H1 (cell line): ENCODE results near the gene GAB2. TPM values are rescaled to one million over a fixed set of nuclear protein-coding genes. Genes with fewer than 3 reads are reported as not detected.

Experiments
- CTCF ChIA-PET: fragments of 300-600 bp; sonication (Branson Sonifier 250); formaldehyde crosslinking; loops from one replicate; lab custom pipeline; 2021; ENCODE audit not compliant: partially characterized antibody; lab: Charles Lee
- POLR2A ChIA-PET: fragments of 300-600 bp; sonication (Branson Sonifier 250); formaldehyde crosslinking; loops from one replicate; lab custom pipeline; 2021; ENCODE audit warnings: inconsistent platforms; ENCODE audit not compliant: partially characterized antibody; lab: Charles Lee
- DNase-seq, 2 experiments: peaks; one replicate each; pipeline versions ENCODE4 v3.0.0 to v3.0.0-alpha.2; 2010 to 2022; ENCODE audit warnings: low spot score in 2 of 2, low read depth in 1 of 2, mixed read lengths in 1 of 2
- FAIRE-seq: peaks from 2 replicates; lab custom pipeline; 2011; peaks lifted over from hg19 to GRCh38; lab: Jason Lieb, UNC
- H2AFZ ChIP-seq: 2 replicates; pipeline ENCODE4 v1.8.1; 2012; ENCODE audit warnings: low read length, inconsistent platforms
- H2AK5ac ChIP-seq: 2 replicates; pipeline ENCODE4 v1.6.1; 2013; ENCODE audit warnings: low read depth, low read length
- H2BK120ac ChIP-seq: replicated peaks from 2 replicates; pipeline ENCODE3; 2013; ENCODE audit warnings: low read depth, low read length, inconsistent platforms
- H2BK12ac ChIP-seq: 2 replicates; pipeline ENCODE4 v1.6.1; 2013; ENCODE audit warnings: low read depth, low read length
- H2BK15ac ChIP-seq: 2 replicates; pipeline ENCODE4 v1.6.1; 2013; ENCODE audit warnings: low read length
- H2BK20ac ChIP-seq: 2 replicates; pipeline ENCODE4 v1.6.1; 2013; ENCODE audit warnings: low read length
- H2BK5ac ChIP-seq: 2 replicates; pipeline ENCODE4 v1.6.1; 2013; ENCODE audit warnings: low read depth, low read length
- H3K14ac ChIP-seq: 2 replicates; pipeline ENCODE4 v1.6.1; 2013; ENCODE audit warnings: inconsistent platforms; ENCODE audit not compliant: insufficient read length
- H3K18ac ChIP-seq: 2 replicates; pipeline ENCODE4 v1.6.1; 2013; ENCODE audit warnings: low read length; ENCODE audit errors: extremely low read depth
- H3K23ac ChIP-seq: 2 replicates; pipeline ENCODE4 v1.6.1; 2013; ENCODE audit warnings: inconsistent platforms; ENCODE audit not compliant: insufficient read length
- H3K23me2 ChIP-seq: 2 replicates; pipeline ENCODE4 v1.6.1; 2013; ENCODE audit warnings: low read depth, low read length
- H3K27ac ChIP-seq: 2 replicates; pipeline ENCODE4 v1.6.1; 2011; ENCODE audit warnings: low read depth, low read length, inconsistent platforms
- H3K27me3 ChIP-seq, 4 experiments: replicated peaks in 1 of 4; 1 replicate in 1 of 4; 2 replicates in 3 of 4; pipeline versions ENCODE4 v1.6.1 to v1.8.1; 2011 to 2013; ENCODE audit warnings: low read length in 3 of 4, mild to moderate bottlenecking in 3 of 4, inconsistent platforms in 2 of 4, mixed read lengths in 2 of 4, moderate library complexity in 1 of 4; ENCODE audit not compliant: control insufficient read depth in 3 of 4, insufficient read depth in 3 of 4; ENCODE audit errors: extremely low read depth in 1 of 4
- H3K36me3 ChIP-seq, 4 experiments: 2 replicates each; pipeline versions ENCODE4 v1.6.1 to v1.8.1; 2011 to 2013; ENCODE audit warnings: mild to moderate bottlenecking in 4 of 4, low read length in 3 of 4, moderate library complexity in 2 of 4, control low read depth in 1 of 4, inconsistent platforms in 1 of 4; ENCODE audit not compliant: insufficient read depth in 4 of 4, control insufficient read depth in 2 of 4
- H3K4ac ChIP-seq: replicated peaks from 2 replicates; pipeline ENCODE3; 2013; ENCODE audit warnings: low read length, low read depth, mixed read lengths, inconsistent platforms; ENCODE audit not compliant: insufficient read length
- H3K4me1 ChIP-seq, 4 experiments: replicated peaks in 1 of 4; 1 replicate in 1 of 4; 2 replicates in 3 of 4; pipeline versions ENCODE4 v1.6.1 to v1.8.1; 2011 to 2013; ENCODE audit warnings: low read length in 3 of 4, inconsistent platforms in 2 of 4, mixed read lengths in 1 of 4; ENCODE audit not compliant: insufficient read depth in 4 of 4, control insufficient read depth in 3 of 4
- H3K4me2 ChIP-seq, 2 experiments: 2 replicates each; pipeline versions ENCODE4 v1.6.1 to v1.8.1; 2011 to 2013; ENCODE audit warnings: low read depth in 2 of 2, low read length in 2 of 2, control low read depth in 1 of 2, inconsistent platforms in 1 of 2, mild to moderate bottlenecking in 1 of 2; ENCODE audit not compliant: insufficient read depth in 1 of 2
- H3K4me3 ChIP-seq, 4 experiments: fragments of 200-600, 300-600 bp in 1 of 4; sonication (generic), shearing (Covaris generic), sonication (Bioruptor Twin) in 1 of 4; 2 replicates each; pipeline versions ENCODE4 v1.5.1 to v1.8.1; 2011 to 2016; ENCODE audit warnings: low read length in 4 of 4, low read depth in 3 of 4, control low read depth in 2 of 4, inconsistent platforms in 2 of 4, mild to moderate bottlenecking in 2 of 4, mixed read lengths in 1 of 4, moderate library complexity in 1 of 4; ENCODE audit not compliant: insufficient read depth in 2 of 4; ENCODE audit errors: extremely low read depth in 1 of 4
- H3K56ac ChIP-seq: replicated peaks from 2 replicates; pipeline ENCODE3; 2013; ENCODE audit warnings: low read depth, mild to moderate bottlenecking, mixed read lengths, low read length, inconsistent platforms; ENCODE audit not compliant: insufficient read length
- H3K79me1 ChIP-seq: 2 replicates; pipeline ENCODE4 v1.6.1; 2013; ENCODE audit warnings: low read depth, low read length, control low read depth
- H3K79me2 ChIP-seq, 2 experiments: 2 replicates each; pipeline versions ENCODE4 v1.6.1 to v1.8.1; 2012 to 2013; ENCODE audit warnings: low read length in 2 of 2, mild to moderate bottlenecking in 2 of 2, inconsistent platforms in 1 of 2; ENCODE audit not compliant: insufficient read depth in 2 of 2, control insufficient read depth in 1 of 2
- H3K9ac ChIP-seq, 4 experiments: replicated peaks in 1 of 4; 1 replicate in 1 of 4; 2 replicates in 3 of 4; pipeline versions ENCODE4 v1.6.1 to v1.8.1; 2011 to 2013; ENCODE audit warnings: low read depth in 3 of 4, low read length in 3 of 4, control low read depth in 2 of 4, mild to moderate bottlenecking in 2 of 4, moderate library complexity in 2 of 4, inconsistent platforms in 1 of 4; ENCODE audit errors: extremely low read depth in 1 of 4
- H3K9me3 ChIP-seq, 2 experiments: 2 replicates each; pipeline versions ENCODE4 v1.6.1 to v1.8.1; 2012 to 2013; ENCODE audit warnings: mild to moderate bottlenecking in 2 of 2, moderate library complexity in 2 of 2, control low read depth in 1 of 2, inconsistent platforms in 1 of 2, low read depth in 1 of 2, low read length in 1 of 2, mixed read lengths in 1 of 2; ENCODE audit not compliant: insufficient read depth in 2 of 2
- H4K20me1 ChIP-seq, 2 experiments: replicated peaks in 1 of 2; 2 replicates each; pipeline versions ENCODE3 to v1.8.1; 2011 to 2013; ENCODE audit warnings: inconsistent platforms in 2 of 2, low read length in 2 of 2, mild to moderate bottlenecking in 1 of 2; ENCODE audit not compliant: insufficient read depth in 2 of 2, control insufficient read depth in 1 of 2
- H4K5ac ChIP-seq: 2 replicates; pipeline ENCODE4 v1.6.1; 2013; ENCODE audit warnings: low read length, low read depth, mixed read lengths, inconsistent platforms; ENCODE audit not compliant: insufficient read length
- H4K8ac ChIP-seq: 2 replicates; pipeline ENCODE4 v1.8.0; 2013; ENCODE audit warnings: mild to moderate bottlenecking, moderate library complexity, low read length, inconsistent platforms; ENCODE audit not compliant: insufficient read depth; ENCODE audit errors: extremely low read depth
- H4K91ac ChIP-seq: replicated peaks from 2 replicates; pipeline ENCODE3; 2013; ENCODE audit warnings: low read length, mixed read lengths, inconsistent platforms; ENCODE audit not compliant: insufficient read length
- CBX8 ChIP-seq: fragments of 300-800, 300-1000 bp; sonication (generic); IDR thresholded peaks from 2 replicates; pipeline ENCODE4 v1.7.1; 2016; ENCODE audit warnings: low read depth, low read length, borderline replicate concordance
- CHD1 ChIP-seq: IDR thresholded peaks from 2 replicates; pipeline ENCODE4 v1.6.1; 2012; ENCODE audit warnings: low read depth, low read length, improper control_type of control experiment
- JUND ChIP-seq: IDR thresholded peaks from 2 replicates; pipeline ENCODE4 v1.6.1; 2011; ENCODE audit warnings: mild to moderate bottlenecking, improper control_type of control experiment, low read length
- KDM5A ChIP-seq: fragments of 200-600 bp; IDR thresholded peaks from 2 replicates; pipeline ENCODE4 v1.7.1; 2012; ENCODE audit warnings: mild to moderate bottlenecking, low read length, inconsistent platforms, mixed read lengths
- SIX5 ChIP-seq: IDR thresholded peaks from 2 replicates; pipeline ENCODE4 v1.6.1; 2011; ENCODE audit warnings: mild to moderate bottlenecking, low read depth, low read length
- polyA plus RNA-seq, 7 experiments: library from polyadenylated mRNA; depleted of rRNA in 3 of 7; stranded (reverse) in 5 of 7; unstranded in 2 of 7; fragments of >200 nt in 5 of 7; fragments of 200-250 nt in 2 of 7; gene quantifications; 1 replicate in 5 of 7; 2 replicates in 1 of 7; 4 replicates in 1 of 7; pipeline versions ENCODE4 v1.2.1 to v1.2.3, GENCODE V29; 2011 to 2013; ENCODE audit warnings: missing spikeins in 2 of 7, mixed read lengths in 2 of 7
- total RNA-seq: library from RNA; stranded (reverse); fragmentation: NEBNext Ultra II Directional; extraction: Animal tissue kit (Norgen Biotek cat#: 25700); gene quantifications from 2 replicates; pipeline ENCODE4 v1.2.1, GENCODE V29; 2021

Gene GAB2
- total and polyA plus RNA-seq, 2 of the 8 experiments (the other 6 are each of a cell fraction or from before 2014, with no cell fraction given): 6.3 to 14.0 TPM

DNA sequence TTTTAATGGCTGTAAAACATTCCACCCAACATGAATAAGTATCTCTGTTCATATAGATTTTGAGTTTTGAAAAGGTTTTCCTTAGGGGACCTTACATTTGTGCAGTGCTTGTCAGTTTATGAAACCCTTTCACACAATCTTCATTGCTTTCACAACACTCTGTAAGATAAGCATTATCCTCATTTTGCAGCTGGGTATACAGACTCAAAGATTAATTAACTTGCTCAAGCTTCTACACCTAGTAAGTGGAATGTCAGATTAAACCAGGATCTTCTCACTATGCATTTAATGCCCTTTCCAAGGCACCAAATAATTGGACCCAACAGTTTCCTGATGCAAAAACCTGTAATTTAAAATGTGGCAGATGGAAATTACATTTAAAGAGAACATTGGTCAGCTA, 11.6 kb upstream of the GAB2 start:
- no peak for FAIRE-seq

More for the DNA sequence above, 11.6 kb upstream of the GAB2 start:
- POLR2A ChIA-PET: interaction anchor here (5.9 kb wide), 1 partner anchor 11 kb away, joined by 33 read pairs; the partner anchor contains the start of gene GAB2
- Histone ChIP-seq H2BK120ac (no peak overlapping the region), H4K91ac (no peak overlapping the region), H2BK20ac (no peak overlapping the region), H3K14ac (no peak overlapping the region), H4K20me1 (no peaks in the 10 kb centered on the region), H4K8ac (no peak overlapping the region), H3K79me1 (no peaks in the 10 kb centered on the region), H3K4me3 (no peak overlapping the region), H3K4ac (no peak overlapping the region), H2AK5ac (no peak overlapping the region), H4K5ac (no peak overlapping the region), H2BK12ac (no peak overlapping the region), H3K79me2 (no peaks in the 10 kb centered on the region), H3K23me2 (peaks cover 2% of the 10 kb centered on the region; the same call in 1 of the 2 replicates), H3K27me3 (no peaks in the 10 kb centered on the region), H3K4me2 (no peak overlapping the region), H2AFZ (no peak overlapping the region), H3K36me3 (no peaks in the 10 kb centered on the region; a peak in 1 of 8 replicates), H2BK5ac (no peak overlapping the region), H3K9me3 (no peaks in the 10 kb centered on the region), H2BK15ac (no peak overlapping the region), H3K9ac (no peak overlapping the region), H3K56ac (no peak overlapping the region), H3K4me1 (peaks cover 0 to 10% (median 4%) of the 10 kb centered on the region in 4 experiments; a peak in 3 of 7 replicates), H3K18ac (no peak overlapping the region), H3K27ac (no peak overlapping the region), H3K23ac (no peak overlapping the region)
- TF ChIP-seq CHD1: no peak
- TF ChIP-seq SIX5: no peak
- no peak for TF ChIP-seq JUND
- TF ChIP-seq KDM5A: no peak
- no peak for TF ChIP-seq CBX8
- CTCF ChIA-PET: interaction anchor here (0.9 to 6.4 kb wide), 8 partner anchors 9 to 201 kb away, joined by 3 to 87 read pairs (median 7); partner anchors contain the start of gene GAB2
- no peak for DNase-seq
